Esophagus squamous epithelium (tissue), 5 donors: ENCODE results near the gene DDA1. TPM values are rescaled to one million over a fixed set of nuclear protein-coding genes. Genes with fewer than 3 reads are reported as not detected.

ENCODE experiments used
- DNase-seq: peaks from one replicate; lab custom pipeline; 2025; lab: John Stamatoyannopoulos, UW
- H3K27ac ChIP-seq, 4 donors: fragments of 200-600 bp; sonication (generic); one replicate each; pipeline ENCODE4 v1.5.1; 2016 to 2019; ENCODE audit warnings: mild to moderate bottlenecking in 1 of 4
- H3K27me3 ChIP-seq, 4 donors: fragments of 200-600 bp; sonication (generic); 1 replicate in 3 of 4; 2 replicates in 1 of 4; pipeline versions ENCODE4 v1.5.1 to v1.6.0; 2017 to 2021; ENCODE audit warnings: antibody characterized with exemption in 1 of 4
- H3K36me3 ChIP-seq, 3 donors: fragments of 200-600 bp; sonication (generic); one replicate each; pipeline ENCODE4 v1.5.1; 2016 to 2019
- H3K4me1 ChIP-seq, 3 donors: fragments of 200-600 bp; sonication (generic); one replicate each; pipeline ENCODE4 v1.5.1; 2017 to 2019
- H3K4me3 ChIP-seq, 4 donors: fragments of 200-600 bp; sonication (generic); 1 replicate in 3 of 4; 2 replicates in 1 of 4; pipeline ENCODE4 v1.5.1; 2016 to 2019; ENCODE audit warnings: mild to moderate bottlenecking in 2 of 4, moderate library complexity in 1 of 4
- H3K9me3 ChIP-seq, 3 donors: fragments of 200-600 bp; sonication (generic); one replicate each; pipeline ENCODE4 v1.5.1; 2016 to 2019
- POLR2A ChIP-seq, 4 donors: fragments of 450-650 bp; IDR thresholded peaks; one replicate each; pipeline ENCODE4 v1.6.1; 2017; ENCODE audit warnings: antibody characterized with exemption in 4 of 4, mild to moderate bottlenecking in 4 of 4, moderate library complexity in 3 of 4
- WGBS, 2 donors: methylation state at CpG; one replicate each; pipeline ENCODE4 v1.1.5; 2018; 5-methylcytosine and 5-hydroxymethylcytosine counted together
- intact Hi-C: fragments of 100-400 bp; cut with DNase I; formaldehyde crosslinking; loops from one replicate; pipeline ENCODE4 v1.15.0; 2022
- total RNA-seq, 4 donors: library from RNA; depleted of rRNA; stranded (reverse); fragments of >200 nt; gene quantifications; one replicate each; pipeline ENCODE4 v1.1.0, GENCODE V29; 2016
- TF ChIP-seq, protein P1 (sequence below), 6 experiments: fragments of 450-650 bp in 4 of 6; fragments of 200-600 bp in 2 of 6; sonication (generic) in 2 of 6; IDR thresholded peaks; one replicate each; pipeline ENCODE4 v1.5.1; 2016 to 2019; ENCODE audit warnings: antibody characterized with exemption in 6 of 6, mild to moderate bottlenecking in 4 of 6, moderate library complexity in 4 of 6
- donor health status: DM: yes; HTN: yes; CAD: no.

DDA1 gene
- total RNA-seq, 4 donors from 2014 or later = 16.4 to 29.0 (median 22.7) TPM

DNA sequence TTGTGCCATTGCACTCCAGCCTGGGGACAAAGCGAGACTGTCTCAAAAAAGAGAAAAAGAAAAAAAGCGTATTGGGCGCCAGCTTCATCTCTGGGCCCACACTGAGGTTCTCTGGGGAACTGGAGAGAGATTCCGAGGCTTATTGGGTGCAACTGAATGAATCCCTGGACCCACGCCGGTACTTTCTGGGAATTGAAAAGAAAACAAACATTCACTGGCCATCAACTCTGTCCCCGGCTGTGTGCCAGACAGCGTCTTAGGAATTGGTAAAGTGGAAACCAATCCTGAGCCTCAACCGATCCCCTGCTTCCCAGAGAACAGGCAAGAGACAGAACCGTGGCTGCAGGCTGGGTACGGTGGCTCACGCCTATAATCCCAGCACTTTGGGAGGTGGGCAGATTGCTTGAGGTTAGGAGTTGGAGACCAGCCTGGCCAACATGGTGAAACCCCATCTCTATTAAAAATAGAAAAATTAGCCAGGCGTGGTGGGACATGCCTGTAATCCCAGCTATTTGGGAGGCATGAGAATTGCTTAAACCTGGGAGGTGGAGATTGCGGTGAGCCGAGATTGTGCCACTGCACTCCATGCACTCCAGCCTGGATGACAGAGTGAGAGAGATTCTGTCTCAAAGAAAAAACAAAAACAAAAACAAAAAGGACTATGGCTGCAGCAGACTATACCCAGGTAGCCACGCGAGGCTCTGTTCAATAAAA is 16.7 kb downstream of the DDA1 start:
- intact Hi-C loops = no loop called here
- Histone ChIP-seq H3K27ac (peak overlapping the region in 1 of 4 donors; percentile 36), H3K9me3 (no peaks in the 10 kb centered on the region), H3K4me3 (no peak overlapping the region), H3K4me1 (peaks cover 27 to 75% (median 27%) of the 10 kb centered on the region in 3 donors), H3K27me3 (peaks cover 0 to 28% (median 2%) of the 10 kb centered on the region in 4 donors), H3K36me3 (peaks cover 0 to 42% (median 5%) of the 10 kb centered on the region in 3 donors)
- DNase-seq = no peak
- 56 to 61% methylated on average over 13 of the region's 17 CpGs for WGBS, 2 donors
- no peak for TF ChIP-seq POLR2A (IDR thresholded peaks at IDR 0.05)
- TF ChIP-seq, protein P1, sequence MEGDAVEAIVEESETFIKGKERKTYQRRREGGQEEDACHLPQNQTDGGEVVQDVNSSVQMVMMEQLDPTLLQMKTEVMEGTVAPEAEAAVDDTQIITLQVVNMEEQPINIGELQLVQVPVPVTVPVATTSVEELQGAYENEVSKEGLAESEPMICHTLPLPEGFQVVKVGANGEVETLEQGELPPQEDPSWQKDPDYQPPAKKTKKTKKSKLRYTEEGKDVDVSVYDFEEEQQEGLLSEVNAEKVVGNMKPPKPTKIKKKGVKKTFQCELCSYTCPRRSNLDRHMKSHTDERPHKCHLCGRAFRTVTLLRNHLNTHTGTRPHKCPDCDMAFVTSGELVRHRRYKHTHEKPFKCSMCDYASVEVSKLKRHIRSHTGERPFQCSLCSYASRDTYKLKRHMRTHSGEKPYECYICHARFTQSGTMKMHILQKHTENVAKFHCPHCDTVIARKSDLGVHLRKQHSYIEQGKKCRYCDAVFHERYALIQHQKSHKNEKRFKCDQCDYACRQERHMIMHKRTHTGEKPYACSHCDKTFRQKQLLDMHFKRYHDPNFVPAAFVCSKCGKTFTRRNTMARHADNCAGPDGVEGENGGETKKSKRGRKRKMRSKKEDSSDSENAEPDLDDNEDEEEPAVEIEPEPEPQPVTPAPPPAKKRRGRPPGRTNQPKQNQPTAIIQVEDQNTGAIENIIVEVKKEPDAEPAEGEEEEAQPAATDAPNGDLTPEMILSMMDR (IDR thresholded peaks at IDR 0.05) = no peak

DNA sequence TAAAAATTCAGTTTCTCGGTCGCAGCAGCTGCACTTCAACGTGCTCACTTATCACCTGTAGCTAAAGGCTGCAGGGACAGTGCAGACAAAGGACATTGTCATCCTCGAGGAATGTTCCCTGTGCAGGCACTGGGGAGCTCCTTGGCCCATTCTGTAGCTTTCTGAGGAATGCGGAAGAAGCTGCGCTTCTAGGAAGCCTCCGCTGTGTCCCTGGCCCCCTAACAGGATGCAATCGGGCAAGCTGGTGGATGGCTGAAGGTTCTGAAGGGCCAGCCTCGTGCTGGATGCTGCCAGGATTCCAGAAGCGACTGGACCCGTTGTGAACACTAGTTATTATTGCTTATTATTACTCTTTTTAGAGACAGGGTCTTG is 17.2 kb downstream of the DDA1 start:
- Histone ChIP-seq H3K27me3 (peaks cover 0 to 33% (median 2%) of the 10 kb centered on the region in 4 donors), H3K27ac (peak overlapping the region in 1 of 4 donors; percentile 36), H3K9me3 (no peaks in the 10 kb centered on the region), H3K4me1 (peaks cover 27 to 75% (median 27%) of the 10 kb centered on the region in 3 donors), H3K4me3 (no peak overlapping the region), H3K36me3 (peaks cover 0 to 36% (median 5%) of the 10 kb centered on the region in 3 donors)
- intact Hi-C loops = no loop called here
- 77 to 81% methylated on average over 6 to 9 of the region's 11 CpGs for WGBS, 2 donors
- TF ChIP-seq, protein P1 (IDR thresholded peaks at IDR 0.05) = no peak
- TF ChIP-seq POLR2A (IDR thresholded peaks at IDR 0.05) = no peak
- DNase-seq = no peak

DNA sequence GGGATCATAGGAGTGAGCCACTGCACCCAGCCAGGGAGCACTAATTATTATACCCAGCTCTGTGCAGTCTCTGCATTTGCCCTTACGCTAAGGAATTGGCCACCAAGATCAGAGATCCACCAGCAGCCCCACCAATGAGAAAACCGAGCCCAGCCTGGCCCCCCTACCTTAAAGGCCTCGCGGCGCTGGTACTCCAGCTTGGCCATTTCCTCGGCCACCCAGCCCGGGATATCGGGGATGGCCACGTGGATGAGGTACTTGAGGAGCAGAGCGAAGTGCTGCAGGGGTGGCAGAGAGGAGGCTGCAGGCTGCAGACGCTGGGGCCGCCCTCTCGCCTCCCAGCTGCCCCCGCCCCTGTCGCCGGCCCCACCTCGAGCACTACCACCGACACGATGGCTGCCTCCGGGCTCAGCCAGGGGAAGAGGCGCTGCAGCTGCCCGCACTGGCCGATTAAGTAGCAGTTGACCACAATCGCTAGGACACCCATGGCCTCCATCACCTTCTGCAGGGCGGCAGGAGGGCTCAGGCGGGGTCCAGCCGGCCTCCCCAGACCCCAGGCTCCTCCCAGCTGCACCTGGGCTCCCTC is 17.8 kb downstream of the DDA1 start:
- Histone ChIP-seq H3K4me3 (no peak overlapping the region), H3K27me3 (peaks cover 0 to 35% (median 2%) of the 10 kb centered on the region in 4 donors), H3K9me3 (no peaks in the 10 kb centered on the region), H3K36me3 (peaks cover 0 to 33% (median 0%) of the 10 kb centered on the region in 3 donors), H3K4me1 (peaks cover 27 to 75% (median 27%) of the 10 kb centered on the region in 3 donors), H3K27ac (peak overlapping the region in 1 of 4 donors; percentile 46)
- no peak for DNase-seq
- TF ChIP-seq, protein P1 (IDR thresholded peaks at IDR 0.05) = no peak
- TF ChIP-seq POLR2A (IDR thresholded peaks at IDR 0.05) = no peak
- 90 to 100% methylated on average over 3 to 9 of the region's 27 CpGs for WGBS, 2 donors
- intact Hi-C loops = no loop called here

DNA sequence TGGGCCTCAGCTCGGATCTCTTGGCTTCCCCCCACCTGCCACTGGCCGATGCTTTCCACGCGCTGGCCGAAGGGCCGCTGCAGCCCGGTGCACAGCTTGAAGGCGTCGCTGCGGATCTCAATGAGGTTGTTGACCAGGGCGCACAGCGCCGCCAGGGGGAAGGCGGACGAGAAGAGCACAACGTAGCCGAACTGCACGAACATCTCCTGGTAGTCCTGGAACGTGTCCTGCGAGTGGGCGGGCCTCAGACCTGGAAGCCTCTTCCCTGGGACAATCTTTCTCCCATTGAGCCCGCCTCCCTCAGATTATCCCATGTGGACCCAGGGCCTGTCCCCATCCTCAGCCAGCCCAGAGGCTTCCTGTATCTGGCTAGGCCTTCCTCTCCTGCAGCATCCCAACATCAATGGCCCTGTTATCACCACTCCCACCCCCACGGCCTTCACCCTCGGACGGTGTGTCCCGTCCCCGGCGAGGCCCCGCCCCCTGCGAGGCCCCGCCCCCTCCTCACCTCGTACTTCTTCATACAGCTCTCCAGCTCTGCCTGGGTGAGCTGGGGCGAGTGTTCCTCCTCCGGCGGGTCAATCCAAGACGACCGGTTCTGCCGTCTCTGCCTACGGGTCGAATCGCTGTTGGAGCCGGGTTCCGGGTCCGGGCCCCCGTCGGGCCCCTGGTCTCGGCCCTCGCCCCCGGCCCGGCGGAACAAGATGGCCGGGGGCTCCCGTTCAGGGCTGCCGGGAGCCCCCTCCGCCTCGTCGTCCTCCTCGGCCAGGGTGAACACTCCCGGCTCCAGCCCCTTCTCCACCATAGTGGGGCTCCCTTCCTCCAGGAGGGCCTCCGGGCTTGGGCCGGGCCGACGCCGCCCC is 18.5 kb downstream of the DDA1 start:
- 20 to 29% methylated on average over 15 to 23 of the region's 64 CpGs for WGBS, 2 donors

More for the DNA sequence above, 18.5 kb downstream of the DDA1 start:
- Histone ChIP-seq H3K36me3 (peaks cover 0 to 33% (median 0%) of the 10 kb centered on the region in 3 donors), H3K4me3 (peak overlapping the region; percentile 30 to 67 (median 46)), H3K27me3 (peaks cover 0 to 38% (median 2%) of the 10 kb centered on the region in 4 donors), H3K4me1 (peaks cover 27 to 72% (median 27%) of the 10 kb centered on the region in 3 donors), H3K9me3 (no peaks in the 10 kb centered on the region), H3K27ac (peak overlapping the region; percentile 46 to 72 (median 58))
- TF ChIP-seq POLR2A (IDR thresholded peaks at IDR 0.05) = peak in 1 of 4 donors; percentile 35
- TF ChIP-seq, protein P1 (IDR thresholded peaks at IDR 0.05) = peak in 4 of 6 experiments; percentile 51 to 75 (median 53)
- intact Hi-C loops = no loop called here
- DNase-seq = no peak
